AG10803 (cell line): ENCODE measurements around the gene OR6B3.

Source experiments
- DNase-seq: peaks from one replicate; pipeline ENCODE4 v3.0.0; 2010; ENCODE audit warnings: low read depth
- H3K4me3 ChIP-seq: 2 replicates; pipeline ENCODE4 v1.5.1; 2011; ENCODE audit warnings: mild to moderate bottlenecking, low read length, control low read depth
- CTCF ChIP-seq: conservative IDR thresholded peaks from 2 replicates; pipeline ENCODE4 v1.5.1; 2011; ENCODE audit warnings: mild to moderate bottlenecking, low read length, control low read depth, inconsistent platforms

Gene OR6B3

GRCh38 chr2:240077442-240077841 lies 24.1 kb upstream of the OR6B3 start:
- no peak for TF ChIP-seq CTCF
- DNase-seq, result no peak
- no peak overlapping the region for H3K4me3 ChIP-seq

- no peak for TF ChIP-seq CTCF
- no peak overlapping the region for H3K4me3 ChIP-seq
- no peak for DNase-seq
These were observed 21.2 kb upstream of the OR6B3 start for GRCh38 chr2:240074545-240074944.

GRCh38 chr2:240070907-240071306 lies 17.6 kb upstream of the OR6B3 start:
- TF ChIP-seq CTCF, result no peak
- no peak for DNase-seq
- H3K4me3 ChIP-seq, result no peak overlapping the region

- TF ChIP-seq CTCF, result no peak
- no peak overlapping the region for H3K4me3 ChIP-seq
- no peak for DNase-seq
These were observed 16.5 kb upstream of the OR6B3 start for GRCh38 chr2:240069829-240070228.

GRCh38 chr2:240068193-240068592 lies 14.9 kb upstream of the OR6B3 start:
- no peak overlapping the region for H3K4me3 ChIP-seq
- DNase-seq, result no peak
- TF ChIP-seq CTCF, result no peak

- H3K4me3 ChIP-seq, result no peak overlapping the region
- no peak for DNase-seq
- no peak for TF ChIP-seq CTCF
These were observed 13.2 kb upstream of the OR6B3 start for GRCh38 chr2:240066489-240066888.

GRCh38 chr2:240064898-240065297 lies 11.6 kb upstream of the OR6B3 start:
- DNase-seq, result no peak
- no peak for TF ChIP-seq CTCF
- H3K4me3 ChIP-seq, result no peak overlapping the region
